ENCODE measurements around the gene TMPRSS6. TPM values are rescaled to one million over a fixed set of nuclear protein-coding genes. Genes with fewer than 3 reads are reported as not detected.

TMPRSS6 gene
- total RNA-seq, 4 donors from 2014 or later: under 0.01 to 0.09 TPM; not detected in 2

DNA sequence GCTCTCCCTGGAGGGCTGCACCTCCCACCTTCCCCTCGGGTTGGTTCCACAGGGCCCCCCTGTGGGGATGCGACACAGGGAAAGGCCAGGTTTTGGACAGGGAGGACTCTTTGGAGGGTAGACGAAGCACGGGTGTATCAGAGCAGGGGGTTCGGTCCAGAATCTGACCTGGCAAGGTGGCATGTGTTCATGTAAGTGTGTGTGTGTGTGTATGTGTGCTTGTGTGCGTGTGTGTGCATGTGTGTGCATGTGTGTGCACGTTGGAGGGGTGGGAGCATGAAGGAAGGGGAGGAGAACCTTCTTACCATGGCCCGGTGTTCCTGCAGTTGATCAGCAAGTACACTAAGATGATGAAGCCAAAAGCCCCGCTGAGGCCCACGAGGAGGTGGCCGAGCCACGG, 25.5 kb upstream of the TMPRSS6 start:
- DNase-seq: no peak
- Histone ChIP-seq H3K4me1 (peaks cover 4 to 19% (median 6%) of the 10 kb centered on the region in 3 donors), H3K27me3 (peaks cover 0 to 3% (median 0%) of the 10 kb centered on the region in 4 donors), H3K27ac (no peak overlapping the region), H3K4me3 (no peak overlapping the region), H3K36me3 (no peaks in the 10 kb centered on the region), H3K9me3 (no peaks in the 10 kb centered on the region)
- intact Hi-C loops (cut with DNase I): no loop called here
- TF ChIP-seq, protein P1, sequence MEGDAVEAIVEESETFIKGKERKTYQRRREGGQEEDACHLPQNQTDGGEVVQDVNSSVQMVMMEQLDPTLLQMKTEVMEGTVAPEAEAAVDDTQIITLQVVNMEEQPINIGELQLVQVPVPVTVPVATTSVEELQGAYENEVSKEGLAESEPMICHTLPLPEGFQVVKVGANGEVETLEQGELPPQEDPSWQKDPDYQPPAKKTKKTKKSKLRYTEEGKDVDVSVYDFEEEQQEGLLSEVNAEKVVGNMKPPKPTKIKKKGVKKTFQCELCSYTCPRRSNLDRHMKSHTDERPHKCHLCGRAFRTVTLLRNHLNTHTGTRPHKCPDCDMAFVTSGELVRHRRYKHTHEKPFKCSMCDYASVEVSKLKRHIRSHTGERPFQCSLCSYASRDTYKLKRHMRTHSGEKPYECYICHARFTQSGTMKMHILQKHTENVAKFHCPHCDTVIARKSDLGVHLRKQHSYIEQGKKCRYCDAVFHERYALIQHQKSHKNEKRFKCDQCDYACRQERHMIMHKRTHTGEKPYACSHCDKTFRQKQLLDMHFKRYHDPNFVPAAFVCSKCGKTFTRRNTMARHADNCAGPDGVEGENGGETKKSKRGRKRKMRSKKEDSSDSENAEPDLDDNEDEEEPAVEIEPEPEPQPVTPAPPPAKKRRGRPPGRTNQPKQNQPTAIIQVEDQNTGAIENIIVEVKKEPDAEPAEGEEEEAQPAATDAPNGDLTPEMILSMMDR (IDR thresholded peaks at IDR 0.05): no peak
- TF ChIP-seq POLR2A (IDR thresholded peaks at IDR 0.05): no peak
- WGBS, 2 donors: 76 to 93% methylated on average over 5 to 9 of the region's 12 CpGs

DNA sequence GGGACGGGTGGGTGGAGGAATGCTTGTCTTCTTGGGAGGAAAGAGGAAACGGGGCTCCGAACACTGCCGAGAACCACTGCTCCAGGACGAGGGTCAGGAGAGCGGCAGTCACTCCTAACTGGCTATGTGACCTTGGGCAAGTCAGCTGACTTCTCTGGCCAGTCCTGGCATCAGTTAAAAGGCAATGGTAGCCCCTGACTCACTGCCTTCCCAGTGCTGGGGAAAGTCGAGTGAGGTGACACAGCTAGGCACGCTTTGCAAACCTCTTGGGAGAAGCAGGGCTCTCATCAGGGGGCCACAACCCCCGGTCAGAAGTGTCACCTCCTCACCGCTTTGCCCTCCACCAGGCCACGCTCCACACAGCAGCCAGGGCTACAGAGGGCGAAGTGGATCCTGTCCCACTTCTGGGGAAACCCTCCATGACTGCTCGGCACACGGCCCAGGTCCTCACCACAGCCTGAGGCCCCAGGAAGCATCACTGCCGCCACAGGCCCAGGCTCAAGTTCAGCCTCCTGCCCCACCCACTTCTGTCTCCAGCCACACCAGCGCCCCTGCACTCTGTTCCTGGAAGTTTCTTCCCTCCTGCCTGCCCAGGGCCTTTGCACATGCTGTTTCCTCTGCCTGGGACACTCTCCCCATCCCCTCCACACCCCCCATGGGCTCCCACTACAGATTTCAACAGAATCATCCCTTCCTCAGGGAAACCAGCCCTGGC, 23.9 kb upstream of the TMPRSS6 start:
- no peak for DNase-seq
- H3K4me3 ChIP-seq: no peak overlapping the region
- 48 to 63% methylated on average over 12 of the region's 16 CpGs for WGBS, 2 donors
- TF ChIP-seq, protein P1 (IDR thresholded peaks at IDR 0.05): peak in 1 of 6 experiments; percentile 7
- no peak for TF ChIP-seq POLR2A (IDR thresholded peaks at IDR 0.05)
- H3K27ac ChIP-seq: no peak overlapping the region
- H3K27me3 ChIP-seq: peaks cover 0 to 10% (median 0%) of the 10 kb centered on the region in 4 donors
- intact Hi-C loops (cut with DNase I): no loop called here
- no peaks in the 10 kb centered on the region for H3K9me3 ChIP-seq
- no peaks in the 10 kb centered on the region for H3K36me3 ChIP-seq
- peaks cover 5 to 26% (median 7%) of the 10 kb centered on the region in 3 donors for H3K4me1 ChIP-seq

GRCh38 chr22:37132773-37133172, 23.3 kb upstream of the TMPRSS6 start:
- Histone ChIP-seq H3K27ac (no peak overlapping the region), H3K27me3 (peaks cover 0 to 12% (median 0%) of the 10 kb centered on the region in 4 donors), H3K9me3 (no peaks in the 10 kb centered on the region), H3K4me1 (peaks cover 5 to 26% (median 7%) of the 10 kb centered on the region in 3 donors), H3K36me3 (no peaks in the 10 kb centered on the region), H3K4me3 (no peak overlapping the region)
- intact Hi-C loops (cut with DNase I): no loop called here
- no peak for DNase-seq
- 87 to 96% methylated on average over 6 to 7 of the region's 7 CpGs for WGBS, 2 donors
- TF ChIP-seq, protein P1 (IDR thresholded peaks at IDR 0.05): no peak
- no peak for TF ChIP-seq POLR2A (IDR thresholded peaks at IDR 0.05)

- 65 to 79% methylated on average over 7 to 11 of the region's 14 CpGs for WGBS, 2 donors
- Histone ChIP-seq H3K27ac (no peak overlapping the region), H3K4me3 (no peak overlapping the region), H3K27me3 (peaks cover 0 to 9% (median 0%) of the 10 kb centered on the region in 4 donors), H3K36me3 (no peaks in the 10 kb centered on the region), H3K4me1 (peaks cover 5 to 26% (median 7%) of the 10 kb centered on the region in 3 donors), H3K9me3 (no peaks in the 10 kb centered on the region)
- TF ChIP-seq POLR2A (IDR thresholded peaks at IDR 0.05): no peak
- TF ChIP-seq, protein P1 (IDR thresholded peaks at IDR 0.05): no peak
- DNase-seq: no peak
- intact Hi-C loops (cut with DNase I): no loop called here
Measured at GRCh38 chr22:37129866-37130441, 20.4 kb upstream of the TMPRSS6 start.

DNA sequence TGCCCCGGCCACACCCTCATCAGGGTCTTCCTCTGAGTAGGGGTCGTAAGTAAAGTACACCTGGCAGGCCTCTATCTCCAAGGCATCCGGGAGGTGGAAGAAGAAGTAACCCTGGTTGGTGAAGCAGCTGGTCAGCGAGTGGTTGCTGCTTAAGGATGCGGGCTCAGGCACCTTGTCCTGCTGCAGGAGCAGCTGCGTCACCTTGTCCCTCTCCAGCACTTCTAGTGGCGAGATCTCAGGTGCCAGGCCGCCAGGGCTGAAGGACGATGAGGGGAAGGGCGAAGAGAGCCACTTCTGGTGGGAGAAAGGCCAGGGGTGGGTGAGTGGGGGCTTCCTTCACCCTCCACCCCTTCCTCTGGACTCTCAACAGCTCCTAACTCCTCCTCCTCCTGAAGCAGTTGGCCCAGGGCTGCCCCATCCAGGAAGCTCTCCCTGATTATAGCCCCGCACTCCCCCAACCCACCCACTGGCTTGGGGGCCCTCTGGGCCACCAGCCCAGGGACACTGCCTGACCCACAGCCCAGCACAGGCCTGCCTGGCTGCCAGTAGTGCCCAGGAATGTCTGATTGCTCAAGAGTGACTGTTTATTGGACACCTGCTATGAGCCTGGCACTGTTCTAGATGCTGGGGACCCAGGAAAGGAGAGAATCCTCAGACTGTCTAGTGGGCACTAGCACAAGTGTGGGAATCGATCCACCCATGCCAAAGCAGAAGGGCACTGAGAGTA, 19.2 kb upstream of the TMPRSS6 start:
- WGBS, 2 donors: 81 to 100% methylated on average over 2 to 4 of the region's 12 CpGs
- H3K4me1 ChIP-seq: peaks cover 5 to 26% (median 7%) of the 10 kb centered on the region in 3 donors
- H3K36me3 ChIP-seq: no peaks in the 10 kb centered on the region
- no peak for TF ChIP-seq POLR2A (IDR thresholded peaks at IDR 0.05)
- TF ChIP-seq, protein P1 (IDR thresholded peaks at IDR 0.05): no peak
- no peak overlapping the region for H3K27ac ChIP-seq
- H3K27me3 ChIP-seq: peaks cover 0 to 9% (median 0%) of the 10 kb centered on the region in 4 donors
- intact Hi-C loops (cut with DNase I): no loop called here
- H3K9me3 ChIP-seq: no peaks in the 10 kb centered on the region
- H3K4me3 ChIP-seq: no peak overlapping the region
- no peak for DNase-seq

Data from esophagus squamous epithelium (tissue), 5 donors.